ENCODE measurements around the gene EPAS1.

The EPAS1 gene

GRCh38 chr2:46284260-46284659 is 12.9 kb upstream of the EPAS1 start:
- H3K4me3 Mint-ChIP-seq, result no peak overlapping the region
- no peaks in the 10 kb centered on the region for H3K36me3 Mint-ChIP-seq (ENCODE audit: low read depth)
- no peaks in the 10 kb centered on the region for H3K4me1 Mint-ChIP-seq (ENCODE audit: low read depth)
- no peaks in the 10 kb centered on the region for H3K9me3 Mint-ChIP-seq
- no peak overlapping the region for H3K27ac Mint-ChIP-seq
- H3K27me3 Mint-ChIP-seq (ENCODE audit: low read depth), result peaks cover 32% of the 10 kb centered on the region

GRCh38 chr2:46284796-46285195 is 12.4 kb upstream of the EPAS1 start:
- no peak overlapping the region for H3K27ac Mint-ChIP-seq
- no peaks in the 10 kb centered on the region for H3K9me3 Mint-ChIP-seq
- no peaks in the 10 kb centered on the region for H3K4me1 Mint-ChIP-seq (ENCODE audit: low read depth)
- H3K27me3 Mint-ChIP-seq (ENCODE audit: low read depth), result peaks cover 35% of the 10 kb centered on the region
- H3K4me3 Mint-ChIP-seq, result no peak overlapping the region
- H3K36me3 Mint-ChIP-seq (ENCODE audit: low read depth), result no peaks in the 10 kb centered on the region

- Mint-ChIP-seq H3K4me1 (ENCODE audit: low read depth) (no peaks in the 10 kb centered on the region), H3K36me3 (ENCODE audit: low read depth) (no peaks in the 10 kb centered on the region), H3K4me3 (no peak overlapping the region), H3K27ac (no peak overlapping the region), H3K9me3 (no peaks in the 10 kb centered on the region), H3K27me3 (ENCODE audit: low read depth) (peaks cover 44% of the 10 kb centered on the region)
Measured at GRCh38 chr2:46286715-46287114, 10.5 kb upstream of the EPAS1 start.

GRCh38 chr2:46290078-46290477 is 7.1 kb upstream of the EPAS1 start:
- Mint-ChIP-seq H3K36me3 (ENCODE audit: low read depth) (no peaks in the 10 kb centered on the region), H3K27me3 (ENCODE audit: low read depth) (peaks cover 48% of the 10 kb centered on the region), H3K4me1 (ENCODE audit: low read depth) (peaks cover 4% of the 10 kb centered on the region), H3K27ac (no peak overlapping the region), H3K9me3 (no peaks in the 10 kb centered on the region), H3K4me3 (no peak overlapping the region)

GRCh38 chr2:46293466-46293865 is 3.7 kb upstream of the EPAS1 start:
- Mint-ChIP-seq H3K27ac (no peak overlapping the region), H3K9me3 (no peaks in the 10 kb centered on the region), H3K4me3 (no peak overlapping the region), H3K4me1 (ENCODE audit: low read depth) (peaks cover 17% of the 10 kb centered on the region), H3K36me3 (ENCODE audit: low read depth) (peaks cover 1% of the 10 kb centered on the region), H3K27me3 (ENCODE audit: low read depth) (peaks cover 71% of the 10 kb centered on the region)

- Mint-ChIP-seq H3K9me3 (no peaks in the 10 kb centered on the region), H3K4me1 (ENCODE audit: low read depth) (peaks cover 21% of the 10 kb centered on the region), H3K27me3 (ENCODE audit: low read depth) (peaks cover 74% of the 10 kb centered on the region), H3K27ac (no peak overlapping the region), H3K36me3 (ENCODE audit: low read depth) (peaks cover 1% of the 10 kb centered on the region), H3K4me3 (no peak overlapping the region)
Measured at GRCh38 chr2:46294176-46294836, 2.9 kb upstream of the EPAS1 start.

- peaks cover 27% of the 10 kb centered on the region for H3K4me1 Mint-ChIP-seq (ENCODE audit: low read depth)
- peaks cover 81% of the 10 kb centered on the region for H3K27me3 Mint-ChIP-seq (ENCODE audit: low read depth)
- no peaks in the 10 kb centered on the region for H3K9me3 Mint-ChIP-seq
- peak overlapping the region; percentile 62 for H3K4me3 Mint-ChIP-seq
- peaks cover 1% of the 10 kb centered on the region for H3K36me3 Mint-ChIP-seq (ENCODE audit: low read depth)
- no peak overlapping the region for H3K27ac Mint-ChIP-seq
Measured at GRCh38 chr2:46296216-46296839, 879 bp upstream of the EPAS1 start.

GRCh38 chr2:46297546-46298271 is 502 bp downstream of the EPAS1 start:
- peak overlapping the region; percentile 85 for H3K27ac Mint-ChIP-seq
- H3K27me3 Mint-ChIP-seq (ENCODE audit: low read depth), result peaks cover 88% of the 10 kb centered on the region
- peak overlapping the region; percentile 93 for H3K4me3 Mint-ChIP-seq

GRCh38 chr2:46298272-46298521 is 990 bp downstream of the EPAS1 start:
- Mint-ChIP-seq H3K36me3 (ENCODE audit: low read depth) (peaks cover 1% of the 10 kb centered on the region), H3K27me3 (ENCODE audit: low read depth) (peaks cover 91% of the 10 kb centered on the region), H3K9me3 (no peaks in the 10 kb centered on the region), H3K27ac (peak overlapping the region; percentile 55), H3K4me1 (ENCODE audit: low read depth) (peaks cover 34% of the 10 kb centered on the region), H3K4me3 (peak overlapping the region; percentile 93)

More at GRCh38 chr2:46297546-46298271, 502 bp downstream of the EPAS1 start:
- peaks cover 32% of the 10 kb centered on the region for H3K4me1 Mint-ChIP-seq (ENCODE audit: low read depth)
- peaks cover 1% of the 10 kb centered on the region for H3K36me3 Mint-ChIP-seq (ENCODE audit: low read depth)
- H3K9me3 Mint-ChIP-seq, result no peaks in the 10 kb centered on the region

GRCh38 chr2:46298522-46299353 is 1.5 kb downstream of the EPAS1 start:
- Mint-ChIP-seq H3K27me3 (ENCODE audit: low read depth) (peaks cover 91% of the 10 kb centered on the region), H3K36me3 (ENCODE audit: low read depth) (peaks cover 1% of the 10 kb centered on the region), H3K9me3 (no peaks in the 10 kb centered on the region), H3K4me3 (peak overlapping the region; percentile 93), H3K4me1 (ENCODE audit: low read depth) (peaks cover 38% of the 10 kb centered on the region), H3K27ac (peak overlapping the region; percentile 39)

- Mint-ChIP-seq H3K27me3 (ENCODE audit: low read depth) (peaks cover 91% of the 10 kb centered on the region), H3K36me3 (ENCODE audit: low read depth) (peaks cover 1% of the 10 kb centered on the region), H3K27ac (no peak overlapping the region), H3K4me1 (ENCODE audit: low read depth) (peaks cover 42% of the 10 kb centered on the region), H3K4me3 (peak overlapping the region; percentile 83), H3K9me3 (peaks cover under 1% of the 10 kb centered on the region)
Measured at GRCh38 chr2:46299365-46300263, 2.4 kb downstream of the EPAS1 start.

- Mint-ChIP-seq H3K9me3 (peaks cover 4% of the 10 kb centered on the region), H3K27ac (no peak overlapping the region), H3K4me1 (ENCODE audit: low read depth) (peaks cover 48% of the 10 kb centered on the region), H3K27me3 (ENCODE audit: low read depth) (peaks cover 89% of the 10 kb centered on the region), H3K36me3 (ENCODE audit: low read depth) (peaks cover 6% of the 10 kb centered on the region), H3K4me3 (no peak overlapping the region)
Measured at GRCh38 chr2:46300406-46300832, 3.2 kb downstream of the EPAS1 start.

GRCh38 chr2:46302005-46302695 is 4.9 kb downstream of the EPAS1 start:
- Mint-ChIP-seq H3K9me3 (peaks cover 4% of the 10 kb centered on the region), H3K4me1 (ENCODE audit: low read depth) (peaks cover 47% of the 10 kb centered on the region), H3K4me3 (no peak overlapping the region)

More at GRCh38 chr2:46302005-46302695, 4.9 kb downstream of the EPAS1 start:
- H3K27ac Mint-ChIP-seq, result no peak overlapping the region
- peaks cover 6% of the 10 kb centered on the region for H3K36me3 Mint-ChIP-seq (ENCODE audit: low read depth)
- H3K27me3 Mint-ChIP-seq (ENCODE audit: low read depth), result peaks cover 85% of the 10 kb centered on the region

Data from T-helper 1 cell treated with Interleukin-12 subunit alpha and Interleukin-12 subunit beta and Interleukin-4 antibody, amounts not matched to agents 30 μg/mL and 1 μg/mL, for 36 hours (primary cell).